Heart left ventricle (tissue), 16 donors: Measurements from ENCODE around the gene NEDD4L. TPM values are rescaled to one million over a fixed set of nuclear protein-coding genes. Genes with fewer than 3 reads are reported as not detected.

Experiments used
- ATAC-seq, 4 donors: fragments of 200-7000 bp; cut with Tn5 transposase; one replicate each; pipeline ENCODE4 v1.9.1; 2020 to 2022; ENCODE audit warnings: moderate library complexity in 4 of 4, mild to moderate bottlenecking in 3 of 4, moderate number of reproducible peaks in 1 of 4
- DNase-seq, 5 donors: peaks; one replicate each; pipeline ENCODE4 v3.0.0-alpha.2; 2020
- H3K27ac ChIP-seq, 12 donors: fragments of 200-600 bp; sonication (generic) in 4 of 12; one replicate each; pipeline versions ENCODE4 v1.5.0 to v1.8.0; 2016 to 2022; ENCODE audit warnings: mild to moderate bottlenecking in 2 of 12
- H3K27me3 ChIP-seq, 9 donors: fragments of 200-600 bp; sonication (generic) in 2 of 9; one replicate each; pipeline versions ENCODE4 v1.5.1 to v1.8.0; 2016 to 2022; ENCODE audit warnings: mild to moderate bottlenecking in 3 of 9
- H3K36me3 ChIP-seq, 9 donors: fragments of 200-600 bp; sonication (generic) in 2 of 9; one replicate each; pipeline versions ENCODE4 v1.5.0 to v1.8.0; 2018 to 2022; ENCODE audit warnings: mild to moderate bottlenecking in 2 of 9
- H3K4me1 ChIP-seq, 12 donors: fragments of 200-600 bp; sonication (generic) in 4 of 12; one replicate each; pipeline versions ENCODE4 v1.5.0 to v1.8.0; 2016 to 2022; ENCODE audit warnings: mild to moderate bottlenecking in 3 of 12
- H3K4me3 ChIP-seq, 12 donors: fragments of 200-600 bp; sonication (generic) in 4 of 12; one replicate each; pipeline versions ENCODE4 v1.5.0 to v1.8.0; 2017 to 2022; ENCODE audit warnings: mild to moderate bottlenecking in 9 of 12, moderate library complexity in 4 of 12
- H3K9me3 ChIP-seq, 12 donors: fragments of 200-600 bp; sonication (generic) in 4 of 12; one replicate each; pipeline versions ENCODE4 v1.5.0 to v1.8.0; 2016 to 2022; ENCODE audit warnings: mild to moderate bottlenecking in 1 of 12
- POLR2A ChIP-seq, 2 donors: fragments of 450-650 bp; IDR thresholded peaks; one replicate each; pipeline ENCODE4 v1.6.1; 2017; ENCODE audit warnings: antibody characterized with exemption in 2 of 2, mild to moderate bottlenecking in 2 of 2, moderate library complexity in 2 of 2
- WGBS, 4 donors: extraction: QIAGEN DNeasy Blood & Tissue Kit in 2 of 4; methylation state at CpG; one replicate each; pipeline versions ENCODE4 v1.1.5 to v1.1.7; 2013 to 2018; 5-methylcytosine and 5-hydroxymethylcytosine counted together
- intact Hi-C, 10 donors: fragments of 100-400 bp; cut with DNase I; formaldehyde crosslinking; loops; one replicate each; pipeline versions ENCODE4 v1.11.1 to v1.14.2; 2022
- polyA plus RNA-seq, 2 donors: library from polyadenylated mRNA; stranded (reverse); fragments of 200-250 nt; gene quantifications; one replicate each; pipeline ENCODE4 v1.2.3, GENCODE V29; 2013
- total RNA-seq, 9 donors: library from RNA; depleted of rRNA in 2 of 9; stranded (reverse); fragments of >200 nt in 2 of 9; fragmentation: NEBNext Ultra II Directional in 3 of 9; extraction: Animal tissue kit (Norgen Biotek cat#: 25700) in 3 of 9; gene quantifications; one replicate each; pipeline versions ENCODE4 v1.1.0 to v1.2.4, GENCODE V29; 2016 to 2023
- TF ChIP-seq, protein P1 (sequence below), 12 donors: fragments of 200-600 bp; sonication (generic) in 4 of 12; IDR thresholded peaks; one replicate each; pipeline versions ENCODE4 v1.5.0 to v1.8.0; 2018 to 2022; ENCODE audit warnings: antibody characterized with exemption in 12 of 12, mild to moderate bottlenecking in 5 of 12
- donor health status: ischemic (EF 13 %, LVEDD 7.1; RV severe dilation, severe dysfunction).
- donor health status: healthy with polysubstance abuse.
- donor health status: DM: no; HTN: yes; CAD: no.
- donor health status: DM: no; HTN: no; CAD: no.
- donor health status: ischemic (EF 25% LVEDD 6.9; RV normal size, moderate dysfunction).
- donor health status: ischemic (EF 25% LVEDD 5.7; RV mildly dilated, moderate dysfunction).
- donor health status: healthy.
- donor health status: DM: yes; HTN: yes; CAD: no.
- donor health status: ischemic (EF 35%, LVEDD 5.7; RV mildly dilated, moderate dysfunction).
- donor health status: nonischemic (EF 11% LVEDD 7.7; RV severe dilation, severe dysfunction).
- donor health status: DM: yes; HTN: yes; CAD: no.
- donor health status: PGD.
- donor health status: ischemic (EF 29% LVEDD 5.4; RV normal size, mild dysfunction).
- donor health status: nonischemic (EF 23%, LVEDD 6.1; RV moderate dilation, normal function).

NEDD4L gene
- total and polyA plus RNA-seq, 11 donors, result 14.7 to 64.1 (median 51.7) TPM

DNA sequence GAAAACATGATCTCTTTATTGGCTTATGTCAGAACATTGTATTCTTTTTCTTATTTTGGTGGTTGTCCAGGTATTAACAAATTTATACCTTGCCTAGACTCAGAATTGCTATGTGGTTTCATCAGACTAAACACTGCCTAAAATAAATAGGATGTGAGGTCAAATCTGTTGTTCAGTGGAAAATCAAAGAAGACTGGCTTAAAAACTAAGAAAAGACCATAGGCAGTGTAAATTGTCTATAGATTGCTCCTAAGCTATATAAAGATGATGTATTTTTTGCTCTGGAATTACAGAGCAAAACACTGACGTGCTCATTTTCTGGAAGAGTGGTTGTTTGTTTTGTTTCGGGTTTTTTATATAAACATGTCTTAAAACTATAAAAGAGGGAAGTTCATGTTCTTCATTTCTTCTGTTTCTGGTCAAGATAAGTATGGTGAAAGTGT lies 318.8 kb downstream of the NEDD4L start:
- H3K36me3 ChIP-seq, result peaks cover 0 to 69% (median 25%) of the 10 kb centered on the region in 9 donors
- 91 to 94% (median 92%) methylated on average over 2 of the region's 2 CpGs for WGBS, 4 donors
- ATAC-seq, result no peak

DNA sequence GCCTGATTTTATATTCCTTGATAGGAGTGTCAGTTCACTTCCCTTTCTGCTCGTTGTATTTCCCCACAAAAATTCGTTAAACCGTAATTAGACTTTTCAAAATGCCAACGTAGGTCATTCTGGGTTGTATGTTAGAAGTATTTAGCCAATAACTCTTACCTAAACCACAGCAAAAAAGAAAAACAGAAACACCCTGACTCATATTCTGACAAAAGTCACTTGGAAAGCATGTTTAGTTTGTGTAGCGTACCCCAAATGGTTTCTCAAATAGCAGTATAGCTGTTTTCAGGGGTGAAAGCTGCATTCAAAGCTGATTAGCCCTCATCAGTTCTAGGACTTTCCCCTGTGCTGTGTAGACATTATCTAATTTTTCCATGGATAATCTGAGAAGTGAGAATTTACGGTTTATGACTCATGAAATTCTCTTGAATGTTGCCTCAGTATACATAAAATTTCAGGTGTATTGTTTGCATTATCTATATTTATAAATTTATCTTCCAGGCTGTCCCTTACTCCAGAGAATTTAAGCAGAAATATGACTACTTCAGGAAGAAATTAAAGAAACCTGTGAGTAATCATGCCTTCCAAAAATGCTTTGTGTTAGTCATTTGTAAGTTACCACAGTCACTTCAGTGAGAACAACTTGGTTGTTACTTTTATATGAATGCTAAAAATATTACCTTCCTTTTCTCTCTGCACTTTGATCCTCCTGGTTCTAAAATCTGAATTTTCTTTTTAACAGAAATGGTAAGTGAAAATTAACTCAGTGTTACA lies 319.9 kb downstream of the NEDD4L start:
- WGBS, 4 donors, result 93 to 95% (median 94%) methylated on average over 6 of the region's 6 CpGs
- no peak overlapping the region for H3K27ac ChIP-seq
- no peaks in the 10 kb centered on the region for H3K27me3 ChIP-seq
- DNase-seq (no peak), ATAC-seq (no peak)
- peaks cover 0 to 21% (median 14%) of the 10 kb centered on the region in 12 donors for H3K4me1 ChIP-seq
- H3K4me3 ChIP-seq, result no peak overlapping the region
- intact Hi-C loops, result no loop called here
- no peaks in the 10 kb centered on the region for H3K9me3 ChIP-seq
- peaks cover 0 to 69% (median 27%) of the 10 kb centered on the region in 9 donors for H3K36me3 ChIP-seq
- TF ChIP-seq, protein P1, sequence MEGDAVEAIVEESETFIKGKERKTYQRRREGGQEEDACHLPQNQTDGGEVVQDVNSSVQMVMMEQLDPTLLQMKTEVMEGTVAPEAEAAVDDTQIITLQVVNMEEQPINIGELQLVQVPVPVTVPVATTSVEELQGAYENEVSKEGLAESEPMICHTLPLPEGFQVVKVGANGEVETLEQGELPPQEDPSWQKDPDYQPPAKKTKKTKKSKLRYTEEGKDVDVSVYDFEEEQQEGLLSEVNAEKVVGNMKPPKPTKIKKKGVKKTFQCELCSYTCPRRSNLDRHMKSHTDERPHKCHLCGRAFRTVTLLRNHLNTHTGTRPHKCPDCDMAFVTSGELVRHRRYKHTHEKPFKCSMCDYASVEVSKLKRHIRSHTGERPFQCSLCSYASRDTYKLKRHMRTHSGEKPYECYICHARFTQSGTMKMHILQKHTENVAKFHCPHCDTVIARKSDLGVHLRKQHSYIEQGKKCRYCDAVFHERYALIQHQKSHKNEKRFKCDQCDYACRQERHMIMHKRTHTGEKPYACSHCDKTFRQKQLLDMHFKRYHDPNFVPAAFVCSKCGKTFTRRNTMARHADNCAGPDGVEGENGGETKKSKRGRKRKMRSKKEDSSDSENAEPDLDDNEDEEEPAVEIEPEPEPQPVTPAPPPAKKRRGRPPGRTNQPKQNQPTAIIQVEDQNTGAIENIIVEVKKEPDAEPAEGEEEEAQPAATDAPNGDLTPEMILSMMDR (IDR thresholded peaks at IDR 0.05), result no peak
- no peak for TF ChIP-seq POLR2A (IDR thresholded peaks at IDR 0.05)

More for the DNA sequence above, 318.8 kb downstream of the NEDD4L start:
- Histone ChIP-seq H3K4me3 (no peak overlapping the region), H3K27me3 (no peaks in the 10 kb centered on the region), H3K4me1 (peaks cover 0 to 21% (median 14%) of the 10 kb centered on the region in 12 donors), H3K27ac (peak overlapping the region in 4 of 12 donors; percentile 28 to 78 (median 60)), H3K9me3 (no peaks in the 10 kb centered on the region)
- intact Hi-C loops, result no loop called here
- no peak for DNase-seq
- TF ChIP-seq, protein P1 (IDR thresholded peaks at IDR 0.05), result no peak
- TF ChIP-seq POLR2A (IDR thresholded peaks at IDR 0.05), result no peak

DNA sequence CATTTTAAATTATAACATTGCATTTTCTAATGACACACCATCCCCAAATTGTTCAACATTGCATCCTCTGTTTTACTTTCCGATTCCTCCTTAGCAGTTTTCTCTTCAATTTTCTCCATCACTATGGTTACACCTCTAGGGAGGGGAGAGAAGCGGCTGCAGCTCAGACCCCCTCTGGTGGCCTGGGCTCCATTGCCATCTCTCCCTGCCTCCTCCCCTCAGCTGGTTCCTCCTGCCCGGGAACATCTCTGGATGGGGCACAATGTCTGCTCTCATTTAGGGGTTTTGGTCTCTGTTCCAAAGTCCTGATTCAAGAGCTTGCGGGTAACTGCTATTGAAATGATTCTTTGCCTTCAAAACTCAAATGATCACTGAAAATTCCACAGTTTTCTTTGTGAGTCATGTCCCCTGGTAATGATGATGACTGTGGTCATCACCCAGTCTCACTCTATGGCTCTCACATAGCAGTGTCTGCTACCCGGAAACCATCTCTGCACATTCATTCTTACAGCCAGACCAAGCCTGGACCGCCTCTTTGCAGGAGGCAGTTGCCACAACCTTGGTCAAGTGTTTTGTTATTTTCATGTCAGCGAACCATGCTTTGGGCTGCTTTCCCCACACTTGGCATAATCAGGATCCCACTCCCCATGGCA lies 321.0 kb downstream of the NEDD4L start:
- DNase-seq (no peak), ATAC-seq (no peak)
- peaks cover 0 to 71% (median 35%) of the 10 kb centered on the region in 9 donors for H3K36me3 ChIP-seq
- WGBS, 4 donors, result 93 to 95% (median 94%) methylated on average over 7 of the region's 7 CpGs
- H3K4me1 ChIP-seq, result peaks cover 0 to 21% (median 14%) of the 10 kb centered on the region in 12 donors
- TF ChIP-seq POLR2A (IDR thresholded peaks at IDR 0.05), result no peak
- TF ChIP-seq, protein P1 (IDR thresholded peaks at IDR 0.05), result no peak
- no peaks in the 10 kb centered on the region for H3K27me3 ChIP-seq
- H3K4me3 ChIP-seq, result no peak overlapping the region
- no peak overlapping the region for H3K27ac ChIP-seq
- H3K9me3 ChIP-seq, result no peaks in the 10 kb centered on the region
- intact Hi-C loops, result no loop called here
